GM12892 (cell line): ENCODE results near the gene ATRNL1. TPM values are rescaled to one million over a fixed set of nuclear protein-coding genes. Genes with fewer than 3 reads are reported as not detected.

Experiments
- DNase-seq: peaks from one replicate; pipeline ENCODE4 v3.0.0; 2011; ENCODE audit not compliant: insufficient read length
- FAIRE-seq: peaks from 2 replicates; lab custom pipeline; 2011; peaks lifted over from hg19 to GRCh38; lab: Jason Lieb, UNC
- POLR2A ChIP-seq: IDR thresholded peaks from 2 replicates; pipeline ENCODE4 v1.6.1; 2011; ENCODE audit warnings: low read depth, low read length, control low read depth
- POLR2AphosphoS5 ChIP-seq: IDR thresholded peaks from 2 replicates; pipeline ENCODE4 v1.6.1; 2011; ENCODE audit warnings: low read depth, low read length, control low read depth
- TAF1 ChIP-seq: IDR thresholded peaks from 2 replicates; pipeline ENCODE4 v1.6.1; 2011; ENCODE audit warnings: low read depth, mild to moderate bottlenecking, control low read depth, low read length, borderline replicate concordance
- polyA plus RNA-seq: library from polyadenylated mRNA; unstranded; fragments of >200 nt; gene quantifications from one replicate; pipeline ENCODE4 v1.2.1, GENCODE V29; 2012; ENCODE audit warnings: missing spikeins, inconsistent platforms; ENCODE audit not compliant: missing spikeins

The ATRNL1 gene
- polyA plus RNA-seq: 7.2 TPM

- no peak for TF ChIP-seq POLR2AphosphoS5
- peak; percentile 67; the same call in 1 of the 2 replicates for TF ChIP-seq POLR2A
- FAIRE-seq: no peak
- peak; percentile 41 for DNase-seq
Measured at GRCh38 chr10:115093286-115093775, at the start of gene ATRNL1. Gene ATRNL1 (plus strand): TSS chr10:115093365. CDS start chr10:115093751, 386 bp downstream.

- FAIRE-seq: no peak
- no peak for TF ChIP-seq TAF1
- no peak for TF ChIP-seq POLR2A
- TF ChIP-seq POLR2AphosphoS5: no peak
- no peak for DNase-seq
Measured at GRCh38 chr10:115043719-115044118, 49.4 kb upstream of the ATRNL1 start.

GRCh38 chr10:115044891-115045290, 48.3 kb upstream of the ATRNL1 start:
- no peak for FAIRE-seq
- no peak for DNase-seq
- no peak for TF ChIP-seq TAF1
- no peak for TF ChIP-seq POLR2AphosphoS5
- TF ChIP-seq POLR2A: no peak

- DNase-seq (no peak), FAIRE-seq (no peak)
- no peak for TF ChIP-seq TAF1
- TF ChIP-seq POLR2AphosphoS5: no peak
- TF ChIP-seq POLR2A: no peak
Measured at GRCh38 chr10:115045499-115045898, 47.7 kb upstream of the ATRNL1 start.

- FAIRE-seq (no peak), DNase-seq (no peak)
- TF ChIP-seq TAF1: no peak
- TF ChIP-seq POLR2A: no peak
- TF ChIP-seq POLR2AphosphoS5: no peak
Measured at GRCh38 chr10:115046686-115047236, 46.4 kb upstream of the ATRNL1 start.

GRCh38 chr10:115047705-115048104, 45.5 kb upstream of the ATRNL1 start:
- FAIRE-seq: no peak
- DNase-seq: no peak
- TF ChIP-seq POLR2A (no peak), POLR2AphosphoS5 (no peak), TAF1 (no peak)

- FAIRE-seq: no peak
- no peak for DNase-seq
- TF ChIP-seq POLR2A (no peak), TAF1 (no peak), POLR2AphosphoS5 (no peak)
Measured at GRCh38 chr10:115049318-115049717, 43.8 kb upstream of the ATRNL1 start.

- TF ChIP-seq TAF1 (no peak), POLR2A (no peak), POLR2AphosphoS5 (no peak)
- FAIRE-seq (no peak), DNase-seq (no peak)
Measured at GRCh38 chr10:115049960-115050359, 43.2 kb upstream of the ATRNL1 start.

- no peak for DNase-seq
- FAIRE-seq: no peak
Measured at GRCh38 chr10:115050375-115051010, 42.7 kb upstream of the ATRNL1 start.

GRCh38 chr10:115051216-115051615, 41.9 kb upstream of the ATRNL1 start:
- DNase-seq (no peak), FAIRE-seq (no peak)
- no peak for TF ChIP-seq POLR2AphosphoS5
- TF ChIP-seq POLR2A: no peak
- TF ChIP-seq TAF1: no peak

More at GRCh38 chr10:115050375-115051010, 42.7 kb upstream of the ATRNL1 start:
- no peak for TF ChIP-seq POLR2AphosphoS5
- no peak for TF ChIP-seq TAF1
- TF ChIP-seq POLR2A: no peak

- DNase-seq (no peak), FAIRE-seq (no peak)
- TF ChIP-seq POLR2A: no peak
- no peak for TF ChIP-seq TAF1
- TF ChIP-seq POLR2AphosphoS5: no peak
Measured at GRCh38 chr10:115052226-115052625, 40.9 kb upstream of the ATRNL1 start.

- DNase-seq (no peak), FAIRE-seq (no peak)
- TF ChIP-seq POLR2AphosphoS5 (no peak), POLR2A (no peak), TAF1 (no peak)
Measured at GRCh38 chr10:115052728-115053127, 40.4 kb upstream of the ATRNL1 start.

GRCh38 chr10:115056186-115056585, 37.0 kb upstream of the ATRNL1 start:
- DNase-seq (no peak), FAIRE-seq (no peak)
- TF ChIP-seq POLR2A: no peak
- TF ChIP-seq TAF1: no peak
- TF ChIP-seq POLR2AphosphoS5: no peak
